ENCODE data around the gene KIAA0930.

DNA sequence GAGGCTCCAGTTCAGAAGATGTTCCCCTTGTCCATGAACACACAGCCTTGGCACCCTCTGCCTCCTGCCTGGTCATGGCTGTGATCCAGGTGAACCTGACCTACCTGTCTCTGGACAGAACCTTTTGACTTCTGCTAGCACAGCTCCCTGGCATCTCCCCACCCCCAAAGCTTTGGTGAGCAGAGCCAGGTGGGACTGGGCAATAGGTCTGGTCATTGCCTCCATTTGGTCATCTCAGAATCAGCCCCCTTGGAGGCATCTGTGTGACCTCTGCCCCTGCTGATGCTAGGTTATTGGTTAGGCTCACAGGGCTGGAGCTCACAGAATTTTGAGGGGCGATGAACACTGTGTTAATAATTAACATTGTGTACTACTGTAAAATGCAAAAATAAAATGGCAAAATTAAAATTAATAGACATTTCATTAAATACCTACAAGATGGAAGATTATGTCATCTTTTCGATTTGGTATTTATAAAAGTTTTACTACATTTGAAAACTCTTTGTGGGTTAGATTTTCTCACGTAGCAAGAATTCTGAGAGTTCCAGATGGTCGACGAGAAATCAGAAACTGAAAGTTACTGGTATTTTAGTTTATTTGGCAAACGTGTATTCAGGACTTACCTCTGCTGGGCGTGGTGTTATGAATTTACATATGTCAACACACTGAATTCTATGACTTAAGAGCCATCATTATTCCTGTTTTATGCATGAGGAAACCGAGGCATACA lies 8.3 kb upstream of the KIAA0930 start:
- TF ChIP-seq POLR2A (IDR thresholded peaks at IDR 0.05; ENCODE audit: low read depth, low read length) (no peak), TAF1 (IDR thresholded peaks at IDR 0.05; ENCODE audit: borderline replicate concordance, low read depth, low read length) (no peak)

Data from GM12892 (cell line).